Endothelial cell of umbilical vein (primary cell): ENCODE measurements around the gene UNC5B.

ENCODE experiments used
- CTCF ChIP-seq, 2 donors: IDR thresholded peaks; 1 replicate in 1 of 2; 2 replicates in 1 of 2; pipeline ENCODE4 v1.5.1; 2011; ENCODE audit warnings: low read length in 2 of 2, mild to moderate bottlenecking in 2 of 2, moderate library complexity in 2 of 2, control low read depth in 1 of 2, inconsistent platforms in 1 of 2, low read depth in 1 of 2; ENCODE audit not compliant: insufficient read depth in 1 of 2; ENCODE audit errors: extremely low read depth in 1 of 2
- EZH2 ChIP-seq: IDR thresholded peaks from 2 replicates; pipeline ENCODE4 v1.6.1; 2012; ENCODE audit warnings: borderline replicate concordance, low read depth, mild to moderate bottlenecking, moderate library complexity, low read length, inconsistent platforms; ENCODE audit not compliant: severe bottlenecking

GRCh38 chr10:71177651-71178199 is 34.6 kb upstream of the UNC5B start:
- TF ChIP-seq CTCF (IDR thresholded peaks at IDR 0.05; ENCODE audit: extremely low read depth in 1 of 2, insufficient read depth in 1 of 2, low read depth in 1 of 2, low read length in 2 of 2) (no peak), EZH2 (no peak)
